HG03045 (cell line): ENCODE data around the gene RGS18.
"Not testable (repeated sequence)": the region's sequence is repeated elsewhere in the genome, so short reads cannot be mapped to it uniquely, and the experiment has no call there.

ENCODE experiments used
- ATAC-seq: cut with Tn5 transposase; IDR thresholded peaks from one replicate; pipeline ENCODE4 v1.9.1; 2021; ENCODE audit warnings: mild to moderate bottlenecking, moderate library complexity; ENCODE audit not compliant: unreplicated experiment

RGS18 gene

GRCh38 chr1:192165002-192165401, 6.7 kb downstream of the RGS18 start:
- not testable (repeated sequence) for ATAC-seq

- ATAC-seq, result no peak
Observed at GRCh38 chr1:192167011-192167410, 8.7 kb downstream of the RGS18 start.

- no peak for ATAC-seq
Observed at GRCh38 chr1:192167911-192168700, 9.8 kb downstream of the RGS18 start.

- ATAC-seq, result no peak
Observed at GRCh38 chr1:192168964-192169363, 10.7 kb downstream of the RGS18 start.

- ATAC-seq, result no peak
Observed at GRCh38 chr1:192170196-192170984, 12.1 kb downstream of the RGS18 start.

GRCh38 chr1:192171123-192171522, 12.9 kb downstream of the RGS18 start:
- no peak for ATAC-seq

- no peak for ATAC-seq
Observed at GRCh38 chr1:192175971-192176370, 17.7 kb downstream of the RGS18 start.

- no peak for ATAC-seq
Observed at GRCh38 chr1:192183788-192184187, 25.5 kb downstream of the RGS18 start.

GRCh38 chr1:192186197-192186596, 27.9 kb downstream of the RGS18 start:
- no peak for ATAC-seq

- no peak for ATAC-seq
Observed at GRCh38 chr1:192190066-192190465, 31.8 kb downstream of the RGS18 start.

GRCh38 chr1:192201303-192201702, 43.0 kb downstream of the RGS18 start:
- ATAC-seq, result no peak

GRCh38 chr1:192224396-192224795, 66.1 kb downstream of the RGS18 start:
- ATAC-seq, result no peak

GRCh38 chr1:192224846-192225245, 66.6 kb downstream of the RGS18 start:
- no peak for ATAC-seq

GRCh38 chr1:192225266-192225665, 67.0 kb downstream of the RGS18 start:
- no peak for ATAC-seq

- no peak for ATAC-seq
Observed at GRCh38 chr1:192225703-192226102, 67.4 kb downstream of the RGS18 start.

GRCh38 chr1:192227330-192227729, 69.1 kb downstream of the RGS18 start:
- ATAC-seq, result no peak

GRCh38 chr1:192227980-192228379, 69.7 kb downstream of the RGS18 start:
- ATAC-seq, result not testable (repeated sequence)

GRCh38 chr1:192232817-192233417, 74.7 kb downstream of the RGS18 start:
- ATAC-seq, result no peak

GRCh38 chr1:192235127-192235526, 76.9 kb downstream of the RGS18 start:
- no peak for ATAC-seq
